OCI-LY1 (cell line): ENCODE data around the gene KIZ.

Experiments used
- CTCF ChIP-seq: fragments of 200-600 bp; sonication (generic), shearing (Covaris generic); IDR thresholded peaks from 2 replicates; pipeline ENCODE4 v1.5.1; 2017; ENCODE audit warnings: mild to moderate bottlenecking, antibody characterized with exemption, low read length, moderate library complexity, mixed read lengths
- EZH2 ChIP-seq: fragments of 200-600 bp; sonication (generic), shearing (Covaris generic); IDR thresholded peaks from 2 replicates; pipeline ENCODE4 v1.8.0; 2017; ENCODE audit warnings: borderline replicate concordance, mixed run types, mild to moderate bottlenecking, antibody characterized with exemption, low read length, moderate library complexity, mixed read lengths

- TF ChIP-seq CTCF = no peak
- no peak for TF ChIP-seq EZH2
These were observed 136.9 kb downstream of the KIZ start for GRCh38 chr20:21262812-21263211.
